Measurements from ENCODE around the gene SYF2.

SYF2 gene

DNA sequence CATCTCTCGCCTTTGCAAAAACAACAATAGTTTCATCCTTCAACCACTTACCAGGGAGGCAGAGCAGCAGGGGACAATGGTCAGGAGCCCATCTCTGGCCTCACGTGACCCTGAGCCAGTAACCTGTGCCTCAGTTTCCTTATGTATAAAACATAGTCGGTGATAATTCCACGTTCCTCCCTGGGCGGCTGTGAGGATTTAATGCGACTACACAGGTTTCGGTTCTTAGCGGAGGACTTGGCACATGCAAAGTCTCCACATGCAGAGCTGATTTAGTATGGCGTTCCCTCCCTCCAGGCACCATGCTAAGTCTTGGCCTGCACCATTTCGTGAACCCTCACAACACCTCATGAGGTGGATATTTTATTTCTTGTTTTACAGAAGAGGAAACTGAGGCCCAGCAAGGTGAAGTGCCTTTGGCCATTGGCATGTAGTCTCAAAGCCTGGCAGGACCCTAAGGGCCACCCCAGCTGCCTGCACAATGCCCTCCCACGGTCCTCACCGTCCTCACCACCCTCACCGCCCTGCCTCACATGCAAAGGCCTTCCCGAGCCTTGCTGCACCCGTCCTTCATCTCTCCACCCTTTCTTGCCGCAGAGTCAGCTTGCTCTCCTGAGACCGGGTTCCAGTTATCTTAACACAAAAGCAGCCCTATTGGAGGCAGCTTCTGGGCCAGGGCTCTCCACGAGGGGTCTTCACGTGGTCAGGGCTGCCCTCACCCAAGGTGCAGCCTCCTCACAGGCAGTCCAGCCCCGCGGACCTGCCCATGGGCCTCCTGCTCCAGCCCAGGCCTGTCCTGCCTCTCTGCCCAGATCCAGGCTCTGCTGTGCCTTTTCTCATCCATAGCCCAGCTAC is 48.9 kb downstream of the SYF2 start (continued):
- TF ChIP-seq ZNF549 (tag by site-specific recombination; IDR thresholded peaks at IDR 0.05), result no peak
- no peak for TF ChIP-seq ZNF335 (tag by site-specific recombination; conservative IDR thresholded peaks at IDR 0.05)
- TF ChIP-seq ZNF394 (tag by site-specific recombination; IDR thresholded peaks at IDR 0.05; ENCODE audit: borderline replicate concordance), result no peak
- no peak for TF ChIP-seq ZNF76 (tag by site-specific recombination; IDR thresholded peaks at IDR 0.05; ENCODE audit: borderline replicate concordance, low read depth)
- TF ChIP-seq, protein P1, sequence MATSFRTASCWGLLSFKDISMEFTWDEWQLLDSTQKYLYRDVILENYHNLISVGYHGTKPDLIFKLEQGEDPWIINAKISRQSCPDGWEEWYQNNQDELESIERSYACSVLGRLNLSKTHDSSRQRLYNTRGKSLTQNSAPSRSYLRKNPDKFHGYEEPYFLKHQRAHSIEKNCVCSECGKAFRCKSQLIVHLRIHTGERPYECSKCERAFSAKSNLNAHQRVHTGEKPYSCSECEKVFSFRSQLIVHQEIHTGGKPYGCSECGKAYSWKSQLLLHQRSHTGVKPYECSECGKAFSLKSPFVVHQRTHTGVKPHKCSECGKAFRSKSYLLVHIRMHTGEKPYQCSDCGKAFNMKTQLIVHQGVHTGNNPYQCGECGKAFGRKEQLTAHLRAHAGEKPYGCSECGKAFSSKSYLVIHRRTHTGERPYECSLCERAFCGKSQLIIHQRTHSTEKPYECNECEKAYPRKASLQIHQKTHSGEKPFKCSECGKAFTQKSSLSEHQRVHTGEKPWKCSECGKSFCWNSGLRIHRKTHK (tag by site-specific recombination; IDR thresholded peaks at IDR 0.05), result no peak

DNA sequence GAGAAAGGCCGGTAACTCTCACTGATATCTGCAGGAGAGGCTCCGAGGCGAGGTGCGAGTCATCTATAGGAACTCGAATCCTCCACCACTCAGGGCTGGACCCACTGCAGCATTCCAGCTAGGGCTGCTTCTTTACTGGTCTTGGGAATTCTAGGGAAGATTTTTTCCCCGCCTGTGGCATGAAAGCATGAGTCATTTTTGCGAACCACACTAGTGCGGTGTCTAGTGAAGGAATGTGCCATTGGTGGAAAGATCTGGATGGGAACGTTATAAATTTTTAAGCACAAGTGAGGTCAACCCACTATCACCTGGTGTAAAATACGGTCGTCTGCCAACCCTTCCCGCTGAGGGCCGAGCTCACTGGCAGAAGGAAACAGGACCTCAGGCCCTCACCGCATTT is 49.7 kb downstream of the SYF2 start:
- POLR2A ChIA-PET, result no interaction called here
- no peaks in the 10 kb centered on the region for H3K9me3 ChIP-seq (ENCODE audit: control insufficient read depth, insufficient read depth, low read depth, low read length)
- H3K36me3 ChIP-seq (ENCODE audit: control insufficient read depth in 2 of 2, insufficient read depth in 1 of 2, low read length in 2 of 2), result no peaks in the 10 kb centered on the region
- CTCF ChIA-PET, result interaction anchor here (0.6 kb wide), 1 partner anchor 30 kb away, joined by 4 read pairs; no protein-coding TSS in a partner anchor
- H3K27ac ChIP-seq (ENCODE audit: extremely low read depth, low read depth, low read length), result no peak overlapping the region
- H3K4me1 ChIP-seq (ENCODE audit: control insufficient read depth, insufficient read depth, low read length), result no peaks in the 10 kb centered on the region
- no peak overlapping the region for H3K4me3 ChIP-seq (ENCODE audit: low read depth, low read length)
- TF ChIP-seq RBAK (tag by site-specific recombination; IDR thresholded peaks at IDR 0.05) (no peak), ZXDB (tag by site-specific recombination; IDR thresholded peaks at IDR 0.05) (no peak), ZNF571 (tag by site-specific recombination; IDR thresholded peaks at IDR 0.05) (no peak), KLF7 (tag by site-specific recombination; IDR thresholded peaks at IDR 0.05; ENCODE audit: borderline replicate concordance) (no peak), WT1 (tag by site-specific recombination; IDR thresholded peaks at IDR 0.05) (no peak), ZNF776 (tag by site-specific recombination; IDR thresholded peaks at IDR 0.05; ENCODE audit: borderline replicate concordance) (no peak), ZNF701 (tag by site-specific recombination; IDR thresholded peaks at IDR 0.05) (no peak), ZNF169 (tag by site-specific recombination; IDR thresholded peaks at IDR 0.05) (no peak), ZNF350 (tag by site-specific recombination; IDR thresholded peaks at IDR 0.05) (no peak), ZNF2 (tag by site-specific recombination; IDR thresholded peaks at IDR 0.05) (no peak), GLI2 (tag by site-specific recombination; IDR thresholded peaks at IDR 0.05; ENCODE audit: borderline replicate concordance, low read depth) (no peak)
- TF ChIP-seq, protein P2, sequence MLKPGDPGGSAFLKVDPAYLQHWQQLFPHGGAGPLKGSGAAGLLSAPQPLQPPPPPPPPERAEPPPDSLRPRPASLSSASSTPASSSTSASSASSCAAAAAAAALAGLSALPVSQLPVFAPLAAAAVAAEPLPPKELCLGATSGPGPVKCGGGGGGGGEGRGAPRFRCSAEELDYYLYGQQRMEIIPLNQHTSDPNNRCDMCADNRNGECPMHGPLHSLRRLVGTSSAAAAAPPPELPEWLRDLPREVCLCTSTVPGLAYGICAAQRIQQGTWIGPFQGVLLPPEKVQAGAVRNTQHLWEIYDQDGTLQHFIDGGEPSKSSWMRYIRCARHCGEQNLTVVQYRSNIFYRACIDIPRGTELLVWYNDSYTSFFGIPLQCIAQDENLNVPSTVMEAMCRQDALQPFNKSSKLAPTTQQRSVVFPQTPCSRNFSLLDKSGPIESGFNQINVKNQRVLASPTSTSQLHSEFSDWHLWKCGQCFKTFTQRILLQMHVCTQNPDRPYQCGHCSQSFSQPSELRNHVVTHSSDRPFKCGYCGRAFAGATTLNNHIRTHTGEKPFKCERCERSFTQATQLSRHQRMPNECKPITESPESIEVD (tag by site-specific recombination; IDR thresholded peaks at IDR 0.05), result no peak
- TF ChIP-seq, protein P3, sequence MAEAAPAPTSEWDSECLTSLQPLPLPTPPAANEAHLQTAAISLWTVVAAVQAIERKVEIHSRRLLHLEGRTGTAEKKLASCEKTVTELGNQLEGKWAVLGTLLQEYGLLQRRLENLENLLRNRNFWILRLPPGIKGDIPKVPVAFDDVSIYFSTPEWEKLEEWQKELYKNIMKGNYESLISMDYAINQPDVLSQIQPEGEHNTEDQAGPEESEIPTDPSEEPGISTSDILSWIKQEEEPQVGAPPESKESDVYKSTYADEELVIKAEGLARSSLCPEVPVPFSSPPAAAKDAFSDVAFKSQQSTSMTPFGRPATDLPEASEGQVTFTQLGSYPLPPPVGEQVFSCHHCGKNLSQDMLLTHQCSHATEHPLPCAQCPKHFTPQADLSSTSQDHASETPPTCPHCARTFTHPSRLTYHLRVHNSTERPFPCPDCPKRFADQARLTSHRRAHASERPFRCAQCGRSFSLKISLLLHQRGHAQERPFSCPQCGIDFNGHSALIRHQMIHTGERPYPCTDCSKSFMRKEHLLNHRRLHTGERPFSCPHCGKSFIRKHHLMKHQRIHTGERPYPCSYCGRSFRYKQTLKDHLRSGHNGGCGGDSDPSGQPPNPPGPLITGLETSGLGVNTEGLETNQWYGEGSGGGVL (tag by site-specific recombination; IDR thresholded peaks at IDR 0.05), result no peak

DNA sequence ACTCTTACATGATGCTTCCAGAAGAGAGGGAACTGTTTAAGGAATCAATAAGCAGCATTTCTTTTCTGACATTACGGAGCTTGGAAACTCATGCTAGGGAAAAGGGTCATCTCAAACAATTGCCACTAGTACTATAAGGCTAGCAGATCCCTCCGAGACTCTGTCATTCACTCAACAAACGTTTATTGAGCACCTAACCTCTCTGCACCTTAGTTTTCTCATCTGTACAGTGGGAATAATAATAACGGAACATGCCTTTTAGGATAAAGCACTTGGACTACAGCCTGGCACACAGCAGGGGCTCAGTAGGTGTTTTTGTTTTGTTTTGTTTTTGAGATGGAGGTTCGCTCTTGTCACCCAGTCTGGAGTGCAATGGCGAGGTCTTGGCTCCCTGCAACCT is 51.3 kb downstream of the SYF2 start:
- Histone ChIP-seq H3K27ac (ENCODE audit: extremely low read depth, low read depth, low read length) (no peak overlapping the region), H3K36me3 (ENCODE audit: control insufficient read depth in 2 of 2, insufficient read depth in 1 of 2, low read length in 2 of 2) (no peaks in the 10 kb centered on the region), H3K4me3 (ENCODE audit: low read depth, low read length) (no peak overlapping the region), H3K4me1 (ENCODE audit: control insufficient read depth, insufficient read depth, low read length) (no peaks in the 10 kb centered on the region), H3K9me3 (ENCODE audit: control insufficient read depth, insufficient read depth, low read depth, low read length) (no peaks in the 10 kb centered on the region)
- ChIA-PET POLR2A (no interaction called here), CTCF (interaction anchor here (1.4 kb wide), 1 partner anchor 24 kb away, joined by 6 read pairs; no protein-coding TSS in a partner anchor)
- TF ChIP-seq ZNF664 (tag by site-specific recombination; IDR thresholded peaks at IDR 0.05) (peak; percentile 56; the same call in 1 of the 2 replicates), ZFP37 (tag by site-specific recombination; IDR thresholded peaks at IDR 0.05) (no peak), ZNF239 (tag by site-specific recombination; IDR thresholded peaks at IDR 0.05) (no peak), ZNF350 (tag by site-specific recombination; IDR thresholded peaks at IDR 0.05) (no peak), ZNF140 (tag by site-specific recombination; IDR thresholded peaks at IDR 0.05) (no peak)
- TF ChIP-seq, protein P4, sequence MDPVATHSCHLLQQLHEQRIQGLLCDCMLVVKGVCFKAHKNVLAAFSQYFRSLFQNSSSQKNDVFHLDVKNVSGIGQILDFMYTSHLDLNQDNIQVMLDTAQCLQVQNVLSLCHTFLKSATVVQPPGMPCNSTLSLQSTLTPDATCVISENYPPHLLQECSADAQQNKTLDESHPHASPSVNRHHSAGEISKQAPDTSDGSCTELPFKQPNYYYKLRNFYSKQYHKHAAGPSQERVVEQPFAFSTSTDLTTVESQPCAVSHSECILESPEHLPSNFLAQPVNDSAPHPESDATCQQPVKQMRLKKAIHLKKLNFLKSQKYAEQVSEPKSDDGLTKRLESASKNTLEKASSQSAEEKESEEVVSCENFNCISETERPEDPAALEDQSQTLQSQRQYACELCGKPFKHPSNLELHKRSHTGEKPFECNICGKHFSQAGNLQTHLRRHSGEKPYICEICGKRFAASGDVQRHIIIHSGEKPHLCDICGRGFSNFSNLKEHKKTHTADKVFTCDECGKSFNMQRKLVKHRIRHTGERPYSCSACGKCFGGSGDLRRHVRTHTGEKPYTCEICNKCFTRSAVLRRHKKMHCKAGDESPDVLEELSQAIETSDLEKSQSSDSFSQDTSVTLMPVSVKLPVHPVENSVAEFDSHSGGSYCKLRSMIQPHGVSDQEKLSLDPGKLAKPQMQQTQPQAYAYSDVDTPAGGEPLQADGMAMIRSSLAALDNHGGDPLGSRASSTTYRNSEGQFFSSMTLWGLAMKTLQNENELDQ (tag by site-specific recombination; IDR thresholded peaks at IDR 0.05; ENCODE audit: low read depth), result no peak

All from HEK293 (cell line).